HepG2 (cell line): Measurements from ENCODE around the gene PKP3. TPM values are rescaled to one million over a fixed set of nuclear protein-coding genes. Genes with fewer than 3 reads are reported as not detected.

Source experiments
- DNMT3B ChIP-seq: conservative IDR thresholded peaks from 2 replicates; pipeline ENCODE4 v1.6.1; 2016; ENCODE audit warnings: missing biosample characterization, control low read depth
- FOSL1 ChIP-seq: sonication (generic); formaldehyde crosslinking; IDR thresholded peaks from 2 replicates; pipeline ENCODE4 v1.9.0; 2021; ENCODE audit warnings: missing genetic modification reagents, borderline replicate concordance
- HDAC1 ChIP-seq: sonication (generic); formaldehyde crosslinking; IDR thresholded peaks from 2 replicates; pipeline ENCODE4 v1.5.1; 2020; ENCODE audit warnings: mild to moderate bottlenecking, missing genetic modification reagents
- KAT8 ChIP-seq: IDR thresholded peaks from 2 replicates; pipeline ENCODE4 v1.6.1; 2016; ENCODE audit warnings: missing genetic modification reagents, missing compliant biosample characterization
- MEIS1 ChIP-seq: sonication (generic); formaldehyde crosslinking; IDR thresholded peaks from 2 replicates; pipeline ENCODE4 v1.9.0; 2021; ENCODE audit warnings: mild to moderate bottlenecking, missing genetic modification reagents, moderate library complexity, borderline replicate concordance
- NAIF1 ChIP-seq: sonication (generic); formaldehyde crosslinking; IDR thresholded peaks from 2 replicates; pipeline ENCODE4 v1.5.0; 2020; ENCODE audit warnings: mild to moderate bottlenecking, missing genetic modification reagents, borderline replicate concordance
- PAWR ChIP-seq: sonication (generic); formaldehyde crosslinking; IDR thresholded peaks from 2 replicates; pipeline ENCODE4 v1.4.0; 2020; ENCODE audit warnings: missing genetic modification reagents, mild to moderate bottlenecking, borderline replicate concordance
- POLR2AphosphoS5 ChIP-seq: IDR thresholded peaks from 2 replicates; pipeline ENCODE4 v1.6.1; 2012; ENCODE audit warnings: low read depth, low read length
- SETDB1 ChIP-seq: sonication (generic); formaldehyde crosslinking; IDR thresholded peaks from 2 replicates; pipeline ENCODE4 v1.5.1; 2020; ENCODE audit warnings: missing genetic modification reagents, mild to moderate bottlenecking, borderline replicate concordance
- SMARCE1 ChIP-seq: fragments of 450-650 bp; IDR thresholded peaks from 2 replicates; pipeline ENCODE4 v1.6.1; 2017; ENCODE audit warnings: borderline replicate concordance
- SRF ChIP-seq: IDR thresholded peaks from 2 replicates; pipeline ENCODE4 v1.6.1; 2011; ENCODE audit warnings: mild to moderate bottlenecking, low read depth, low read length, moderate library complexity
- TCF7 ChIP-seq: sonication (generic); IDR thresholded peaks from 2 replicates; pipeline ENCODE4 v1.6.1; 2016; ENCODE audit warnings: antibody characterized with exemption, low read depth
- TMF1 ChIP-seq: sonication (generic); formaldehyde crosslinking; IDR thresholded peaks from 2 replicates; pipeline ENCODE4 v1.8.1; 2022; ENCODE audit warnings: low read depth, missing genetic modification reagents
- ZEB1 ChIP-seq: IDR thresholded peaks from 2 replicates; pipeline ENCODE4 v1.6.1; 2012; ENCODE audit warnings: mild to moderate bottlenecking, low read depth, inconsistent platforms; ENCODE audit not compliant: insufficient replicate concordance
- ZNF253 ChIP-seq: sonication (generic); formaldehyde crosslinking; IDR thresholded peaks from 2 replicates; pipeline ENCODE4 v1.8.0; 2022; ENCODE audit warnings: mild to moderate bottlenecking, missing genetic modification reagents, borderline replicate concordance
- ZNF260 ChIP-seq: sonication (generic); formaldehyde crosslinking; IDR thresholded peaks from 2 replicates; pipeline ENCODE4 v1.4.0; 2020; ENCODE audit warnings: missing genetic modification reagents, low read depth, mild to moderate bottlenecking, borderline replicate concordance
- ZNF326 ChIP-seq: sonication (generic); formaldehyde crosslinking; IDR thresholded peaks from 2 replicates; pipeline ENCODE4 v1.4.0; 2020; ENCODE audit warnings: missing genetic modification reagents, borderline replicate concordance
- ZNF430 ChIP-seq: sonication (generic); formaldehyde crosslinking; IDR thresholded peaks from 2 replicates; pipeline ENCODE4 v1.9.0; 2021; ENCODE audit warnings: mild to moderate bottlenecking, missing genetic modification reagents
- ZNF501 ChIP-seq: sonication (generic); formaldehyde crosslinking; IDR thresholded peaks from 2 replicates; pipeline ENCODE4 v1.5.1; 2020; ENCODE audit warnings: mild to moderate bottlenecking, moderate library complexity, missing genetic modification reagents
- ZNF556 ChIP-seq: sonication (generic); formaldehyde crosslinking; IDR thresholded peaks from 2 replicates; pipeline ENCODE4 v1.4.0; 2020; ENCODE audit warnings: mild to moderate bottlenecking, missing genetic modification reagents, borderline replicate concordance
- ZNF558 ChIP-seq: sonication (generic); formaldehyde crosslinking; IDR thresholded peaks from 2 replicates; pipeline ENCODE4 v1.9.0; 2022; ENCODE audit warnings: mild to moderate bottlenecking, missing genetic modification reagents, borderline replicate concordance
- ZNF878 ChIP-seq: sonication (generic); formaldehyde crosslinking; IDR thresholded peaks from 2 replicates; pipeline ENCODE4 v1.8.1; 2023; ENCODE audit warnings: mild to moderate bottlenecking, missing genetic modification reagents, moderate library complexity
- polyA plus RNA-seq, 8 experiments: library from polyadenylated mRNA; depleted of rRNA in 3 of 8; stranded (reverse) in 7 of 8; unstranded in 1 of 8; fragments of >200 nt; fragmentation: Illumina TruSeq in 4 of 8; extraction: Trizol in 4 of 8; gene quantifications; 2 replicates each; pipeline versions ENCODE4 v1.2.1 to v1.2.3, GENCODE V29; 2011 to 2016; ENCODE audit warnings: low read depth in 4 of 8, missing spikeins in 1 of 8, mixed read lengths in 1 of 8; ENCODE audit not compliant: insufficient read depth in 1 of 8
- total RNA-seq, 5 experiments: library from RNA; depleted of rRNA; stranded (reverse); fragments of >200 nt; fragmentation: Illumina TruSeq; extraction: Trizol; gene quantifications; 2 replicates each; pipeline ENCODE4 v1.2.3, GENCODE V29; 2016; ENCODE audit warnings: low read depth in 1 of 5
- TF ChIP-seq, protein P1 (sequence below): sonication (generic); formaldehyde crosslinking; conservative IDR thresholded peaks from 2 replicates; pipeline ENCODE4 v1.8.0; 2022; ENCODE audit warnings: low read depth, missing genetic modification reagents
- TF ChIP-seq, protein P2 (sequence below): sonication (generic); formaldehyde crosslinking; IDR thresholded peaks from 2 replicates; pipeline ENCODE4 v1.8.0; 2022; ENCODE audit warnings: missing genetic modification reagents, mild to moderate bottlenecking, moderate library complexity, borderline replicate concordance
- TF ChIP-seq, protein P3 (sequence below): sonication (generic); formaldehyde crosslinking; IDR thresholded peaks from 2 replicates; pipeline ENCODE4 v1.5.0; 2020; ENCODE audit warnings: missing genetic modification reagents, mild to moderate bottlenecking, borderline replicate concordance
- TF ChIP-seq, protein P4 (sequence below), 2 experiments: fragments of 450-650 bp in 1 of 2; sonication (generic) in 1 of 2; formaldehyde crosslinking; IDR thresholded peaks; 2 replicates each; pipeline versions ENCODE4 v1.5.0 to v1.8.0; 2020 to 2022; ENCODE audit warnings: mild to moderate bottlenecking in 1 of 2, missing genetic modification reagents in 1 of 2

Gene PKP3
- total and polyA plus RNA-seq, 2 of the 13 experiments (the other 11 are each of a cell fraction or from before 2014, with no cell fraction given) = 18.0 to 28.7 TPM

DNA sequence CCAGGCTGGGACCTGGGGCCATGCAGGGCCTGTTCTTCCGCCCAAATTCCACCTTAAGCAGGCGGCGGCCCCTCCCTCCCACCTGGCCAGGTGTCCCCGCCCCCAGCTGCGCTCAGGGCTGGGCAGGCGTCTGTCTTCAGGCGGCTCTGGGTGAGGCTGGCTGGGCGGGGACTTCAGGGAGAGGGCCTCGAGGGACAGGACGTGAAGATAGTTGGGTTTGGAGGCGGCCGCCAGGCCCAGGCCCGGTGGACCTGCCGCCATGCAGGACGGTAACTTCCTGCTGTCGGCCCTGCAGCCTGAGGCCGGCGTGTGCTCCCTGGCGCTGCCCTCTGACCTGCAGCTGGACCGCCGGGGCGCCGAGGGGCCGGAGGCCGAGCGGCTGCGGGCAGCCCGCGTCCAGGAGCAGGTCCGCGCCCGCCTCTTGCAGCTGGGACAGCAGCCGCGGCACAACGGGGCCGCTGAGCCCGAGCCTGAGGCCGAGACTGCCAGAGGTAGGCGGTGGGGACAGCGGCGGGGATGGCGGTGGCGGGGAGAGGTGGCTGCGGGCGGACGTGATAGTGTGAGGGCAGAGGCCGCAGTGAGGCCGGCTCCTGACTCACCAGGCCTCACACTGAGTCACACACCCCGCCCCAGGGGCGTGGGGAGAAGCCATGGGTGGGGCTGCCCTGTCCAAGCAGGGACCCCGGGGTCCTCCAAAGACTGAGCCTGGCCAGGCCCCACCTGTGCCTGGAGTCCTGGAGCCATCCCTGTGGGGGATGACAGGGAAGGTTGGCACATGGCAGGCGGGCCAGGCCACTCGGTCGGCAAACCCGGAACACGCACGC, at the start of gene PKP3 (continued):
- TF ChIP-seq NAIF1 (CRISPR knock-in tag) (no peak), ZNF253 (no peak), ZNF260 (CRISPR knock-in tag) (no peak), ZNF501 (CRISPR knock-in tag) (no peak; the same call in 1 of the 2 replicates), TCF7 (no peak), DNMT3B (CRISPR knock-in tag) (no peak), ZNF326 (no peak), SETDB1 (CRISPR knock-in tag) (no peak), SRF (no peak), MEIS1 (CRISPR knock-in tag) (no peak), PAWR (CRISPR knock-in tag) (no peak), ZNF430 (CRISPR knock-in tag) (peak; percentile 45; the same call in 1 of the 2 replicates), ZNF878 (CRISPR knock-in tag) (no peak), KAT8 (CRISPR knock-in tag) (no peak), HDAC1 (CRISPR knock-in tag) (no peak; the same call in none of the 2 replicates), FOSL1 (CRISPR knock-in tag) (no peak), SMARCE1 (no peak), TMF1 (CRISPR knock-in tag) (no peak), ZEB1 (peak; percentile 99), ZNF558 (no peak; the same call in 1 of the 2 replicates), POLR2AphosphoS5 (peak; percentile 45), ZNF556 (CRISPR knock-in tag) (no peak)
- TF ChIP-seq, protein P1, sequence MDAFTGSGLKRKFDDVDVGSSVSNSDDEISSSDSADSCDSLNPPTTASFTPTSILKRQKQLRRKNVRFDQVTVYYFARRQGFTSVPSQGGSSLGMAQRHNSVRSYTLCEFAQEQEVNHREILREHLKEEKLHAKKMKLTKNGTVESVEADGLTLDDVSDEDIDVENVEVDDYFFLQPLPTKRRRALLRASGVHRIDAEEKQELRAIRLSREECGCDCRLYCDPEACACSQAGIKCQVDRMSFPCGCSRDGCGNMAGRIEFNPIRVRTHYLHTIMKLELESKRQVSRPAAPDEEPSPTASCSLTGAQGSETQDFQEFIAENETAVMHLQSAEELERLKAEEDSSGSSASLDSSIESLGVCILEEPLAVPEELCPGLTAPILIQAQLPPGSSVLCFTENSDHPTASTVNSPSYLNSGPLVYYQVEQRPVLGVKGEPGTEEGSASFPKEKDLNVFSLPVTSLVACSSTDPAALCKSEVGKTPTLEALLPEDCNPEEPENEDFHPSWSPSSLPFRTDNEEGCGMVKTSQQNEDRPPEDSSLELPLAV (CRISPR knock-in tag) = no peak
- TF ChIP-seq, protein P2, sequence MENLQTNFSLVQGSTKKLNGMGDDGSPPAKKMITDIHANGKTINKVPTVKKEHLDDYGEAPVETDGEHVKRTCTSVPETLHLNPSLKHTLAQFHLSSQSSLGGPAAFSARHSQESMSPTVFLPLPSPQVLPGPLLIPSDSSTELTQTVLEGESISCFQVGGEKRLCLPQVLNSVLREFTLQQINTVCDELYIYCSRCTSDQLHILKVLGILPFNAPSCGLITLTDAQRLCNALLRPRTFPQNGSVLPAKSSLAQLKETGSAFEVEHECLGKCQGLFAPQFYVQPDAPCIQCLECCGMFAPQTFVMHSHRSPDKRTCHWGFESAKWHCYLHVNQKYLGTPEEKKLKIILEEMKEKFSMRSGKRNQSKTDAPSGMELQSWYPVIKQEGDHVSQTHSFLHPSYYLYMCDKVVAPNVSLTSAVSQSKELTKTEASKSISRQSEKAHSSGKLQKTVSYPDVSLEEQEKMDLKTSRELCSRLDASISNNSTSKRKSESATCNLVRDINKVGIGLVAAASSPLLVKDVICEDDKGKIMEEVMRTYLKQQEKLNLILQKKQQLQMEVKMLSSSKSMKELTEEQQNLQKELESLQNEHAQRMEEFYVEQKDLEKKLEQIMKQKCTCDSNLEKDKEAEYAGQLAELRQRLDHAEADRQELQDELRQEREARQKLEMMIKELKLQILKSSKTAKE (CRISPR knock-in tag) = no peak
- TF ChIP-seq, protein P3, sequence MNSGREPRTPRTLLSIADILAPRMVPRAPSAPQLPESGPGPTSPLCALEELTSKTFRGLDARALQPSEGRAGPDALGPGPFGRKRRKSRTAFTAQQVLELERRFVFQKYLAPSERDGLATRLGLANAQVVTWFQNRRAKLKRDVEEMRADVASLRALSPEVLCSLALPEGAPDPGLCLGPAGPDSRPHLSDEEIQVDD (CRISPR knock-in tag) = no peak
- TF ChIP-seq, protein P4, sequence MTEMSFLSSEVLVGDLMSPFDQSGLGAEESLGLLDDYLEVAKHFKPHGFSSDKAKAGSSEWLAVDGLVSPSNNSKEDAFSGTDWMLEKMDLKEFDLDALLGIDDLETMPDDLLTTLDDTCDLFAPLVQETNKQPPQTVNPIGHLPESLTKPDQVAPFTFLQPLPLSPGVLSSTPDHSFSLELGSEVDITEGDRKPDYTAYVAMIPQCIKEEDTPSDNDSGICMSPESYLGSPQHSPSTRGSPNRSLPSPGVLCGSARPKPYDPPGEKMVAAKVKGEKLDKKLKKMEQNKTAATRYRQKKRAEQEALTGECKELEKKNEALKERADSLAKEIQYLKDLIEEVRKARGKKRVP (CRISPR knock-in tag; IDR thresholded peaks at IDR 0.05) = no peak
